ENCODE measurements around the gene ELOVL7.

DNA sequence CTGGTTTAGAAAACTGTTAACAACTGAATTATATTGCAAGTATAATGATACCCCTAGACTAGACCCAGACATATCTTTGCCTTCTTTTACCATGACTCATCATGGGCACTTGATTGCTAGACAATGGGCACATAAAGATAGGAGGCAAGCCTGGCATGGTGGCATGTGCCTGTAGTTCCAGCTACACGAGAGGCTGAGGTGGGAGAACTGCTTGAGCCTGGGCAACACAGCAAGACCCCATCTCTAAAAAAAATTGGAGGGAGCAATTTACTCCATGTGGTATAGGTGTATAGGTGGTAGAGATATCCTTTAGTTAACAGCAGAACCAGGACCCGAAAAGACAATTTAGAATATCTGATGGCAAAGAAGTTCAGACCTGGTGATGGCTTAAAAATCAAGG lies 51.6 kb downstream of the ELOVL7 start:
- TF ChIP-seq, protein P1, sequence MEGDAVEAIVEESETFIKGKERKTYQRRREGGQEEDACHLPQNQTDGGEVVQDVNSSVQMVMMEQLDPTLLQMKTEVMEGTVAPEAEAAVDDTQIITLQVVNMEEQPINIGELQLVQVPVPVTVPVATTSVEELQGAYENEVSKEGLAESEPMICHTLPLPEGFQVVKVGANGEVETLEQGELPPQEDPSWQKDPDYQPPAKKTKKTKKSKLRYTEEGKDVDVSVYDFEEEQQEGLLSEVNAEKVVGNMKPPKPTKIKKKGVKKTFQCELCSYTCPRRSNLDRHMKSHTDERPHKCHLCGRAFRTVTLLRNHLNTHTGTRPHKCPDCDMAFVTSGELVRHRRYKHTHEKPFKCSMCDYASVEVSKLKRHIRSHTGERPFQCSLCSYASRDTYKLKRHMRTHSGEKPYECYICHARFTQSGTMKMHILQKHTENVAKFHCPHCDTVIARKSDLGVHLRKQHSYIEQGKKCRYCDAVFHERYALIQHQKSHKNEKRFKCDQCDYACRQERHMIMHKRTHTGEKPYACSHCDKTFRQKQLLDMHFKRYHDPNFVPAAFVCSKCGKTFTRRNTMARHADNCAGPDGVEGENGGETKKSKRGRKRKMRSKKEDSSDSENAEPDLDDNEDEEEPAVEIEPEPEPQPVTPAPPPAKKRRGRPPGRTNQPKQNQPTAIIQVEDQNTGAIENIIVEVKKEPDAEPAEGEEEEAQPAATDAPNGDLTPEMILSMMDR (IDR thresholded peaks at IDR 0.05; ENCODE audit: poor library complexity), result no peak
- no peak for TF ChIP-seq EZH2phosphoT487 (IDR thresholded peaks at IDR 0.05; ENCODE audit: low read depth, severe bottlenecking, unreplicated experiment)

Data from hepatocyte (in vitro differentiated cells).